Endothelial cell of umbilical vein (primary cell): ENCODE results near the gene NAGPA. TPM values are rescaled to one million over a fixed set of nuclear protein-coding genes. Genes with fewer than 3 reads are reported as not detected.

ENCODE experiments used
- BruUV-seq: library from RNA; stranded (reverse); fragments of 400-500 nt; replicated peaks from 2 replicates; lab custom pipeline; 2021; lab: Mats Ljungman, UMichigan
- CTCF ChIA-PET: fragments of 300-600, 350-600 bp; sonication (Branson Sonifier 250); formaldehyde crosslinking; loops from one replicate; lab custom pipeline; 2021; ENCODE audit warnings: antibody characterized with exemption, inconsistent platforms; lab: Charles Lee
- POLR2A ChIA-PET: fragments of 300-600, 350-600 bp; sonication (Branson Sonifier 250); formaldehyde crosslinking; loops from one replicate; lab custom pipeline; 2021; ENCODE audit warnings: antibody characterized with exemption, inconsistent platforms; lab: Charles Lee
- DNase-seq: peaks from one replicate; pipeline ENCODE4 v3.0.0-alpha.2; 2011; ENCODE audit warnings: low read depth, low spot score
- FAIRE-seq: peaks from 2 replicates; lab custom pipeline; 2011; peaks lifted over from hg19 to GRCh38; lab: Jason Lieb, UNC
- H2AFZ ChIP-seq: 2 replicates; pipeline ENCODE4 v1.6.0; 2012; ENCODE audit warnings: low read depth, low read length, control low read depth, inconsistent platforms
- H3K27ac ChIP-seq: 2 replicates; pipeline ENCODE4 v1.5.1; 2011; ENCODE audit warnings: low read depth, mild to moderate bottlenecking, control low read depth, low read length, moderate library complexity; ENCODE audit not compliant: insufficient read depth
- H3K27me3 ChIP-seq, 2 experiments: 2 replicates each; pipeline versions ENCODE4 v1.6.0 to v1.6.1; 2011; ENCODE audit warnings: low read length in 2 of 2, mixed read lengths in 1 of 2; ENCODE audit not compliant: control insufficient read depth in 2 of 2, insufficient read depth in 2 of 2
- H3K36me3 ChIP-seq, 2 experiments: 2 replicates in 1 of 2; 3 replicates in 1 of 2; pipeline ENCODE4 v1.5.1; 2011; ENCODE audit warnings: low read length in 2 of 2, mild to moderate bottlenecking in 1 of 2, moderate library complexity in 1 of 2; ENCODE audit not compliant: control insufficient read depth in 2 of 2, insufficient read depth in 2 of 2; ENCODE audit errors: extremely low read depth in 1 of 2
- H3K4me1 ChIP-seq: 3 replicates; pipeline ENCODE4 v1.5.1; 2011; ENCODE audit warnings: mild to moderate bottlenecking, low read length; ENCODE audit not compliant: control insufficient read depth, insufficient read depth; ENCODE audit errors: extremely low read depth
- H3K4me2 ChIP-seq: 2 replicates; pipeline ENCODE4 v1.6.1; 2011; ENCODE audit warnings: low read length, control low read depth, mixed read lengths; ENCODE audit not compliant: insufficient read depth
- H3K4me3 ChIP-seq, 3 experiments: fragments of 200-600 bp in 1 of 3; sonication (generic), shearing (Covaris generic) in 1 of 3; replicated peaks in 1 of 3; 2 replicates each; pipeline ENCODE4 v1.5.1; 2011 to 2016; ENCODE audit warnings: control low read depth in 3 of 3, low read length in 3 of 3, mild to moderate bottlenecking in 2 of 3, inconsistent platforms in 1 of 3, low read depth in 1 of 3, moderate library complexity in 1 of 3; ENCODE audit not compliant: insufficient read depth in 1 of 3
- H3K79me2 ChIP-seq: 2 replicates; pipeline ENCODE4 v1.6.0; 2012; ENCODE audit warnings: low read length, inconsistent platforms; ENCODE audit not compliant: control insufficient read depth, insufficient read depth
- H3K9ac ChIP-seq: replicated peaks from 2 replicates; pipeline ENCODE3; 2011; ENCODE audit warnings: low read length, control low read depth; ENCODE audit not compliant: insufficient read depth; ENCODE audit errors: extremely low read depth
- H3K9me1 ChIP-seq: replicated peaks from 3 replicates; pipeline ENCODE4 v1.6.0; 2011; ENCODE audit warnings: mild to moderate bottlenecking, low read length; ENCODE audit not compliant: control insufficient read depth, insufficient read depth; ENCODE audit errors: extremely low read depth
- H3K9me3 ChIP-seq: replicated peaks from 2 replicates; pipeline ENCODE4 v1.5.1; 2012; ENCODE audit warnings: low read length, inconsistent platforms; ENCODE audit not compliant: control insufficient read depth, insufficient read depth
- H4K20me1 ChIP-seq: replicated peaks from 2 replicates; pipeline ENCODE3; 2011; ENCODE audit warnings: mild to moderate bottlenecking, low read length; ENCODE audit not compliant: control insufficient read depth, insufficient read depth; ENCODE audit errors: extremely low read depth
- CTCF ChIP-seq, 2 donors: IDR thresholded peaks; 1 replicate in 1 of 2; 2 replicates in 1 of 2; pipeline ENCODE4 v1.5.1; 2011; ENCODE audit warnings: low read length in 2 of 2, mild to moderate bottlenecking in 2 of 2, moderate library complexity in 2 of 2, control low read depth in 1 of 2, inconsistent platforms in 1 of 2, low read depth in 1 of 2; ENCODE audit not compliant: insufficient read depth in 1 of 2; ENCODE audit errors: extremely low read depth in 1 of 2
- EZH2 ChIP-seq: IDR thresholded peaks from 2 replicates; pipeline ENCODE4 v1.6.1; 2012; ENCODE audit warnings: borderline replicate concordance, low read depth, mild to moderate bottlenecking, moderate library complexity, low read length, inconsistent platforms; ENCODE audit not compliant: severe bottlenecking
- FOS ChIP-seq: IDR thresholded peaks from 2 replicates; pipeline ENCODE4 v1.6.1; 2011; ENCODE audit warnings: mild to moderate bottlenecking, low read length, moderate library complexity, borderline replicate concordance; ENCODE audit not compliant: insufficient read depth
- GATA2 ChIP-seq: IDR thresholded peaks from 2 replicates; pipeline ENCODE4 v1.7.0; 2011; ENCODE audit warnings: low read depth, mild to moderate bottlenecking, moderate library complexity, mixed read lengths, low read length; ENCODE audit not compliant: insufficient read length, insufficient read depth
- JUN ChIP-seq: IDR thresholded peaks from 2 replicates; pipeline ENCODE4 v1.6.1; 2011; ENCODE audit warnings: borderline replicate concordance, low read depth; ENCODE audit not compliant: insufficient read length, insufficient read depth
- MAX ChIP-seq: IDR thresholded peaks from 2 replicates; pipeline ENCODE4 v1.6.1; 2011; ENCODE audit not compliant: insufficient read depth, insufficient read length
- MYC ChIP-seq: IDR thresholded peaks from one replicate; pipeline ENCODE4 v1.6.1; 2011; ENCODE audit warnings: mild to moderate bottlenecking, low read depth, low read length
- POLR2AphosphoS5 ChIP-seq: IDR thresholded peaks from 2 replicates; pipeline ENCODE4 v1.6.1; 2012; ENCODE audit warnings: low read depth, mild to moderate bottlenecking, control low read depth, low read length, moderate library complexity; ENCODE audit not compliant: insufficient read depth
- dilution Hi-C: fragments of 300-500 bp; cut with MboI; formaldehyde crosslinking; loops from one replicate; pipeline ENCODE4 v1.15.0; 2019; ENCODE audit warnings: low sequenced_read_pairs; ENCODE audit not compliant: extremely low pct_ligation_motif_present
- intact Hi-C: fragments of 100-400 bp; cut with micrococcal nuclease; formaldehyde crosslinking; loops from one replicate; pipeline ENCODE4 v1.10.0; 2022
- polyA plus RNA-seq, 4 experiments: library from polyadenylated mRNA; depleted of rRNA in 3 of 4; stranded (reverse) in 3 of 4; unstranded in 1 of 4; fragments of >200 nt; gene quantifications; 2 replicates each; pipeline versions ENCODE4 v1.2.1 to v1.2.3, GENCODE V29; 2011 to 2012; ENCODE audit warnings: missing spikeins in 1 of 4
- total RNA-seq: library from RNA; stranded (reverse); gene quantifications from 2 replicates; pipeline ENCODE4 v1.2.3, GENCODE V29; 2021

The NAGPA gene
- total and polyA plus RNA-seq, 2 donors (not counting 3 experiments of a cell fraction or from before 2014, with no cell fraction given) = 29.6 to 29.9 TPM

- intact Hi-C loops = no loop called here
- peaks cover 11% of the 10 kb centered on the region in 2 experiments for H3K27me3 ChIP-seq
- no peak overlapping the region for H3K4me2 ChIP-seq
- TF ChIP-seq MAX (no peak), CTCF (IDR thresholded peaks at IDR 0.05; ENCODE audit: extremely low read depth in 1 of 2, insufficient read depth in 1 of 2, low read depth in 1 of 2, low read length in 2 of 2) (no peak), EZH2 (no peak), GATA2 (no peak), JUN (no peak), FOS (no peak), MYC (no peak), POLR2AphosphoS5 (no peak)
- H3K9ac ChIP-seq = no peak overlapping the region
- DNase-seq = no peak
- H3K9me3 ChIP-seq = no peaks in the 10 kb centered on the region
- no TSS peak for BruUV-seq
- CTCF ChIA-PET = interaction anchor here (0.7 kb wide), 1 partner anchor 23 kb away, joined by 3 read pairs; no protein-coding TSS in a partner anchor
- no peaks in the 10 kb centered on the region for H3K4me1 ChIP-seq
- H3K79me2 ChIP-seq = no peaks in the 10 kb centered on the region
- dilution Hi-C loops = no loop called here
- no peak overlapping the region for H3K27ac ChIP-seq
- no peaks in the 10 kb centered on the region for H3K36me3 ChIP-seq
- H3K4me3 ChIP-seq = no peak overlapping the region
- no peak overlapping the region for H2AFZ ChIP-seq
- FAIRE-seq = no peak
- POLR2A ChIA-PET = no interaction called here
- H4K20me1 ChIP-seq = no peaks in the 10 kb centered on the region
- no peaks in the 10 kb centered on the region for H3K9me1 ChIP-seq
Measured at GRCh38 chr16:4991754-4992153, 42.0 kb downstream of the NAGPA start.
